PC-9 (cell line): ENCODE results near the gene KIAA1328. TPM values are rescaled to one million over a fixed set of nuclear protein-coding genes. Genes with fewer than 3 reads are reported as not detected.
A peak's percentile ranks its signal among the peaks of the same experiment; 100 is the strongest.

Experiments used
- BruUV-seq: library from RNA; stranded (reverse); fragments of 400-500 nt; replicated peaks from 2 replicates; lab custom pipeline; 2021; lab: Mats Ljungman, UMichigan
- CTCF ChIA-PET: fragments of 300-600 bp; sonication (Branson Sonifier 250); formaldehyde crosslinking; loops from one replicate; lab custom pipeline; 2022; ENCODE audit warnings: antibody characterized with exemption; lab: Charles Lee
- POLR2A ChIA-PET: fragments of 300-600 bp; sonication (Branson Sonifier 250); formaldehyde crosslinking; loops from one replicate; lab custom pipeline; 2022; ENCODE audit warnings: antibody characterized with exemption; ENCODE audit not compliant: unreplicated experiment; lab: Charles Lee
- DNase-seq, 2 experiments: peaks; one replicate each; pipeline versions ENCODE4 v3.0.0 to v3.0.0-alpha.2; 2015 to 2022; ENCODE audit warnings: mixed read lengths in 1 of 2
- H2AFZ ChIP-seq: fragments of 200-600 bp; sonication (generic); 2 replicates; pipeline ENCODE4 v1.8.1; 2017; ENCODE audit warnings: antibody characterized with exemption
- H3F3A ChIP-seq: fragments of 200-600 bp; sonication (generic); 2 replicates; pipeline ENCODE4 v1.8.1; 2017; ENCODE audit warnings: antibody characterized with exemption, mild to moderate bottlenecking, low read depth; ENCODE audit not compliant: insufficient read depth
- H3K27ac ChIP-seq: fragments of 200-600 bp; sonication (generic); 2 replicates; pipeline ENCODE4 v1.6.1; 2016; ENCODE audit warnings: mixed run types
- H3K27me3 ChIP-seq: fragments of 200-600 bp; sonication (generic); 2 replicates; pipeline ENCODE4 v1.6.1; 2016; ENCODE audit warnings: low read depth, mixed run types; ENCODE audit not compliant: insufficient read depth
- H3K36me3 ChIP-seq: fragments of 200-600 bp; sonication (generic); 2 replicates; pipeline ENCODE4 v1.6.1; 2016; ENCODE audit warnings: low read depth, mixed run types
- H3K4me1 ChIP-seq: fragments of 200-600 bp; sonication (generic); replicated peaks from 2 replicates; pipeline ENCODE4 v1.6.1; 2016; ENCODE audit warnings: mixed run types; ENCODE audit not compliant: insufficient read depth
- H3K4me2 ChIP-seq: fragments of 200-600 bp; sonication (generic); 2 replicates; pipeline ENCODE4 v1.6.1; 2017; ENCODE audit warnings: mixed run types
- H3K4me3 ChIP-seq: fragments of 200-600 bp; sonication (generic); 2 replicates; pipeline ENCODE4 v1.6.1; 2016; ENCODE audit warnings: mixed run types
- H3K79me2 ChIP-seq: fragments of 200-600 bp; sonication (generic); 2 replicates; pipeline ENCODE4 v1.6.1; 2017; ENCODE audit warnings: low read depth, mixed run types
- H3K9me2 ChIP-seq: fragments of 200-600 bp; sonication (generic); 2 replicates; pipeline ENCODE4 v1.8.1; 2017; ENCODE audit warnings: mild to moderate bottlenecking; ENCODE audit not compliant: insufficient read depth
- H3K9me3 ChIP-seq: fragments of 200-600 bp; sonication (generic); 2 replicates; pipeline ENCODE4 v1.8.1; 2016; ENCODE audit warnings: low read depth; ENCODE audit not compliant: insufficient read depth
- H4K20me1 ChIP-seq: fragments of 200-600 bp; sonication (generic); 2 replicates; pipeline ENCODE4 v1.8.1; 2017; ENCODE audit not compliant: insufficient read depth
- CTCF ChIP-seq: fragments of 200-600 bp; sonication (generic); conservative IDR thresholded peaks from 2 replicates; pipeline ENCODE4 v1.6.1; 2017; ENCODE audit warnings: mixed run types, antibody characterized with exemption, mild to moderate bottlenecking, moderate library complexity
- EZH2 ChIP-seq: fragments of 200-600 bp; sonication (generic); IDR thresholded peaks from 2 replicates; pipeline ENCODE4 v1.8.0; 2017; ENCODE audit warnings: antibody characterized with exemption, low read depth
- intact Hi-C: fragments of 100-400 bp; cut with micrococcal nuclease; formaldehyde crosslinking; loops from one replicate; pipeline ENCODE4 v1.10.0; 2022; ENCODE audit not compliant: unreplicated experiment
- total RNA-seq: library from RNA; stranded (reverse); gene quantifications from 2 replicates; pipeline ENCODE4 v1.2.3, GENCODE V29; 2021

The KIAA1328 gene
- total RNA-seq, 1 experiment from 2014 or later: 6.5 TPM

GRCh38 chr18:36783792-36784191, 45.1 kb upstream of the KIAA1328 start:
- Histone ChIP-seq H3K36me3 (no peaks in the 10 kb centered on the region), H4K20me1 (no peaks in the 10 kb centered on the region), H2AFZ (no peak overlapping the region), H3K4me1 (no peaks in the 10 kb centered on the region), H3K9me3 (no peaks in the 10 kb centered on the region), H3K9me2 (no peaks in the 10 kb centered on the region), H3K4me2 (no peak overlapping the region), H3K27ac (no peak overlapping the region), H3K4me3 (no peak overlapping the region), H3F3A (no peaks in the 10 kb centered on the region), H3K27me3 (no peaks in the 10 kb centered on the region), H3K79me2 (no peaks in the 10 kb centered on the region)
- no peak for DNase-seq
- POLR2A ChIA-PET: no interaction called here
- intact Hi-C loops: no loop called here
- TF ChIP-seq EZH2 (no peak), CTCF (no peak)
- CTCF ChIA-PET: no interaction called here
- no TSS peak for BruUV-seq

- Histone ChIP-seq H3K9me2 (no peaks in the 10 kb centered on the region), H3K4me2 (no peak overlapping the region), H3K36me3 (no peaks in the 10 kb centered on the region), H3K4me3 (no peak overlapping the region), H3K79me2 (no peaks in the 10 kb centered on the region), H3K27ac (no peak overlapping the region), H3F3A (no peaks in the 10 kb centered on the region), H3K9me3 (no peaks in the 10 kb centered on the region), H4K20me1 (no peaks in the 10 kb centered on the region), H2AFZ (no peak overlapping the region), H3K4me1 (no peaks in the 10 kb centered on the region), H3K27me3 (no peaks in the 10 kb centered on the region)
- CTCF ChIA-PET: no interaction called here
- POLR2A ChIA-PET: no interaction called here
- peak in 1 of 2 experiments; percentile 12 for DNase-seq
- no TSS peak for BruUV-seq
- TF ChIP-seq EZH2: no peak
- no peak for TF ChIP-seq CTCF
- intact Hi-C loops: no loop called here
These were observed 42.2 kb upstream of the KIAA1328 start for GRCh38 chr18:36786686-36787085.

GRCh38 chr18:36792634-36793283, 36.2 kb upstream of the KIAA1328 start:
- Histone ChIP-seq H3K27ac (no peak overlapping the region), H3K9me2 (no peaks in the 10 kb centered on the region), H4K20me1 (no peaks in the 10 kb centered on the region), H2AFZ (no peak overlapping the region), H3K4me2 (no peak overlapping the region), H3K4me3 (no peak overlapping the region), H3K4me1 (no peaks in the 10 kb centered on the region), H3K9me3 (no peaks in the 10 kb centered on the region), H3K27me3 (no peaks in the 10 kb centered on the region), H3K79me2 (no peaks in the 10 kb centered on the region), H3F3A (no peaks in the 10 kb centered on the region), H3K36me3 (no peaks in the 10 kb centered on the region)
- CTCF ChIA-PET: no interaction called here
- BruUV-seq: no TSS peak
- TF ChIP-seq EZH2: no peak
- no peak for TF ChIP-seq CTCF
- DNase-seq: no peak
- intact Hi-C loops: no loop called here
- POLR2A ChIA-PET: no interaction called here
